ENCODE measurements around the gene TACSTD2.
"Not testable (repeated sequence)": the region's sequence is repeated elsewhere in the genome, so short reads cannot be mapped to it uniquely, and the experiment has no call there.

Gene TACSTD2

DNA sequence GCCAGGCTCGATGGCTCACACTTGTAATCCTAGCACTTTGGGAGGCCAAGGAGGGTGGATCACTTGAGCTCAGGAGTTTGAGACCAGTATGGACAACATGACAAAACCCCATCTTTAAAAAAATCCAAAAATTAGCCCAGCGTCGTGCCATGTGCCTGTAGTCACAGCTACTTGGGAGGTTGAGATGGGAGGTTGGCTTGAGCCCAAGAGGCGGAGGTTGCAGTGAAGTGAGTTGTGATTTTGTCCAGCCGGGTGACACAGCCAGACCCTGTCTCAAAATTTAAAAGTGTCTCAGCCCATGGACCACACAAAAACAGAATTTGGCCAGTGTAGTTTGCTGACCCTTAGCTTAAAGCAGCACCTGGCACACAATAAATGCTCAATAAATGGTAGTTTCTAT is 11.3 kb upstream of the TACSTD2 start:
- DNase-seq (ENCODE audit: low read depth), result no peak

DNA sequence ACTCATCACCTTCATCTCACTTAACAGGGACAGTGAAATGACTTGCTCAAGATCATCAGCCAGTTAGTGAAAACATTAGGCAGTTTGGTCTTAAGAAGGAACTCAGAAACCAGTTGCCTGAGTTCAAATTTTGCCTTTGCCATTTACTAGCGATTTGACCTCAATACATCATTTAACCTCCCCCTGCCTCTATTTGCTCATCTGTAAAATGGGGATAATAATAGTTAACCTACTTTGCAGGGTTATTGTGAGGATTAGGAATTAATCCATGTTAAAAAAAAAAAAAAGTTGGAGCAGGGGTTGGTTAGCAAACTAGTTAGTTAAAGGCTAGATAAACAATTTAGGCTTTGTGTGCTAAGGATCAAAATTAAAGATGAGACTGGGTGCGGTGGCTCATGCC is 10.6 kb upstream of the TACSTD2 start:
- DNase-seq (ENCODE audit: low read depth), result no peak

DNA sequence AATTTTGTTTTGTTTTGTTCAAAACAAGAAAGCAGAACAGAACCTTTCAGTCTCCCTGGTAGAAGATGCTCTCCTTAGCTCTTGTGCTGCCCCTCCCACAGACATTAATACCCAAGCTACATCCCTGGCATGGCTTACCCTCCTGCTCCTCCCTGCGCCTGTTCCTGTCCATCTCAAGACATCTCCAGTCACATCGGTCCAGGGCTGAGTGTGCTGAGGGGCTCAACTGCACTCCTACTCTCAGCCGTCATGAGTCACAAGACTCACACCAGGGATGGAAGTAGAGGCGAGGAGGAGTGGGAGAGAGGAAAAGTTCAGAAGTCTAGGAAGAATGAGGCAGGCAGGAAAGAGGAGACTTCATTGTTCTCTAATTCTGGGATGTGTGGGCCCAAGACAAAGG is 9.2 kb upstream of the TACSTD2 start:
- DNase-seq (ENCODE audit: low read depth), result no peak

DNA sequence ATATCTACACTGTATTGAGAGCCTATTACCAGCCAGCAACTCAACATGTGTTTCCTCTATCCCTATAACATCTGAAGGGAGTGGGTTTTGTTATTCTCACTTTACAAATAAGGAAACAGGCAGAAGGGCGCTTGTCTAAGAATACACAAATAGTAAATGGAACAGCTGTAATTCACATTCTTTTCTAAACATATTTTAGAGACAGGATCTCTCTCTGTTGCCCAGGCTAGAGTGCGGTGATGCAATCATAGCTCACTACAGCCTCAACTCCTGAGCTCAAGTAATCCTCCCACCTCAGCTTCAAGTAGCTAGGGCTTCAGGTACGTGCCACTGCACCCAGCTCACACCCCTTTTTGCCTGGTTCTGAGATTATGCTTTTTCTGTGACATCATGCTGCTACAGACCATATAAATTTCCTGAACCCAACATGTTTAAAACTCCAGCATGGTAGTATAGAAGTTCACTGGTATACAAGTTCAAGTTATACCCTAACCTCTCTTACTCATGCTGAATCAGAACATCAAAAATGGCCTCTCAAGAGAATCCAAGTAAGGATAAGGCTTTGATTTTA is 8.6 kb upstream of the TACSTD2 start:
- no peak for DNase-seq (ENCODE audit: low read depth)

DNA sequence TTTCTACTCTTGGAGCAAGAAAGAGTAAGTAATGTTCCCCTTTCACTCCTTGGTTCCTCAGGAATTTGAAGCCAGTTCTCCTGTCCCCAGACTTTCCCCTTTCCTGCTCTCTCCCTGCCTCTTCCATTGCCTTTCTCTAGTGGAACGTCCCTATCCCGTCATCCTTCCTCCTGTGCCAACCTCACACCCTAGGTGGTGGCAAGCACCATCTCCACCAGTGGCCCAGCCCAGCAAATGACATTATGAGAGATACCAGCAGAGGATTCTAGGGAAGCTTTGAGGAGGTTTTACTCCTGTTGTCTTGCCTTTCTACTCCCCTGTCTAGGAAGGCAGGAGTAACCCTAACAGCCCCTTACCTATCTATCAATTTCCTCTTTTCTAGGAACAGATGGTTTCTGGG is 8.1 kb upstream of the TACSTD2 start:
- no peak for DNase-seq (ENCODE audit: low read depth)

DNA sequence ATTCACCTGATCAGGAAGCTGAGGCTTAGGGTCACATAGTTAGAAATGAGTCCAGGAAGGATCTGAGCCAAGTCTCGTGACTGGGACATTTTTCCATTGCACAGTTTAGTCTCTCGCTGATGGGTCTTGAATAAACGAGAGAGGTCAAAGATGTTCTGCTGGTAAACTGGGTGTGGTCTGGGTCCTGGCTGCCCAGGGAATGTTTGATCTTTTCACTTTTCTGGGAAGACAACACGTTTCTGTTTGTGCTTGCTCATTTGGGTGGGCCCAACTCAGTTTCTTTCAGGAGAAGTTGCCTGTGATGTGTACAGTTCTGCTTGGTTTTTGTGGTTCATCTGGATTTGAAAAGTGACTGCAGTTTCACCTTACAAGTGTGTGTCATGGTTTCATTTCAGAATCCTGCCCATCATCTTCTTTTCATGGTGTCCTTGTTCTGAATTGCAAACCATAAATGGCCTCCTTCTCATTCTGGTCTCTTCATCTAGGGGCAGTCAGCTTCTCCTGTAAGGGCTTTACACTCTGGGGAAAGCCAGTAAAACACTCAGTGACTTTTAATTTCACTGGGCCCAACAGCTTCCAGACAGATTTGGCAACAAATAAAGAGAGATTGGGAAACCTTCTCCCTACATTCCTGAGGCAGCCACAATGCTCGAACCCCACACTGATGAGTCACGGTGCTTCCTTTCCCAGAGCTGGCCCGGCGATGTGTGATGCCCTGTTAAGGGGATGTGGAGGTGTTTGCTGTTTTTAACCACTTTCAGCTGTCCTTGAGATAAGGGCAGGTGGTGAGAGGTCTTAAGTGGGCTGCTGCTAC is 7.2 kb upstream of the TACSTD2 start:
- no peak for DNase-seq (ENCODE audit: low read depth)

DNA sequence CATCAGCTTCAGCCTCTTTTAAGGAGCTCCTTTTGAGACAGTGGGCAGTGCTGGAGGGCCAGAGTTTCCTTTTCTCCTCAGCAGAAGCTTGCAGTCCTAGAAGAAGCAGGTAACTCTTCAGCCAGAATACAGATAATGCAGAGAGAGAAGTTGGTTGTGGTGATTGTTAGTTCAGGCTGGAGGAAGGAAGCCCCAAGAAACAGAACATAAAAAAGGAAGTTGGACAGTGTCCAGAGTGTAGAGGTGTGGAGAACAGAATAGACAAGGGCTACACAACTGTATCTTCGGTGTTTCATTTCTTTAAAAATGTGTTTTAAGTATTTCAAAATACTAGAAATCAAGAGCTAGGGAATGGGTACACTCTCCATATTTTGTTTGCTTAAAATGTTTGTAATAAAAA is 6.4 kb upstream of the TACSTD2 start:
- DNase-seq (ENCODE audit: low read depth), result no peak

DNA sequence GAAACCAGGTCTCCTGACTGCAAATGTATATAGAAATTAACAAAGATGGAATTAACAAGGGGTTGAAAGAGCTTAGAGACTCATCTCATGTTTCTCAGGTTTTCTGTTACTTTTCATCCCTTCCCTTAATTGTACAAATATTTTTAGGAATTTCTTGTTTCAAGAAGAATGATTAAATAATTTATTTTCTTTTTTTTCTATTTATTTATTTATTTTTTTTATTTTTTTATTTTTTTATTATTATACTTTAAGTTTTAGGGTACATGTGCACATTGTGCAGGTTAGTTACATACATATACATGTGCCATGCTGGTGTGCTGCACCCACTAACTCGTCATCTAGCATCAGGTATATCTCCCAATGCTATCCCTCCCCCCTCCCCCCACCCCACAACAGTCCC is 5.1 kb upstream of the TACSTD2 start:
- not testable (repeated sequence) for DNase-seq (ENCODE audit: low read depth)

DNA sequence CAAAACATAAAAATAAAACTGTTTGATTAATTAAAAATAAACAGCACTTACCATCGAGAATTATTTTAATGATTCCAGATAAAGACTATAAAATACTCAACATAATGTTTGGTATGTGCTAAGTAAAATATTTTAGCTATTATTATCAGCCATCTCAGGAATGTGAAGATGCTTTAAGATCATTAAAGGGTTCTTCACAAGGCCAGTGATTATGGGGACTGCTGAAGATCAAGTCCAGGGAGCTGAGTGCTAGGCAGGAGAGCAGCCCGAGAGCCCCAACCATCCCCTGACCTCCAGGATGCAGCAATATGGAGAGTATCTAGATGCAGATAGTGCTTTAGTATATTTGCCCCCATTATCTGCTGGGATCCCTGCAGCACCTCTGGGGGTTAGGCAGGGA is 4.6 kb upstream of the TACSTD2 start:
- DNase-seq (ENCODE audit: low read depth), result no peak

DNA sequence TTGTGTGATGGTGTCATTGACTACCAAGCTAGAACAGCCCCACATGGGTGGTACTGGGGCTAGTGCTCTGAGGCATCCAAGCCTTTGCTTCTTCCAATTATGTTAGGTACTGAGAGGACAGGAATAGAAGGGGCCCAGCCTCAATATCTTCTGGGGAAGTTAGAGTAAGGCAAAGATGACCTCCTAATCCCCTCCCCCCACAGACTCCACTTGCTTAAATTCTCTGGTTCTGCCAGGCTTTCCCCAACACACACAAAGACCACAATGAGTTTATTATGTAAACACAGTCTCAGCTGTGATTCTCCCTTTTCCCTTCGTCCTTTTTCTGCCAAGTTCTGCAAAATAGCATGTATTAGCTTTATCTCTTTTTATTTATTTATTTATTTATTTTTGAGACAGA is 3.1 kb upstream of the TACSTD2 start:
- no peak for DNase-seq (ENCODE audit: low read depth)

DNA sequence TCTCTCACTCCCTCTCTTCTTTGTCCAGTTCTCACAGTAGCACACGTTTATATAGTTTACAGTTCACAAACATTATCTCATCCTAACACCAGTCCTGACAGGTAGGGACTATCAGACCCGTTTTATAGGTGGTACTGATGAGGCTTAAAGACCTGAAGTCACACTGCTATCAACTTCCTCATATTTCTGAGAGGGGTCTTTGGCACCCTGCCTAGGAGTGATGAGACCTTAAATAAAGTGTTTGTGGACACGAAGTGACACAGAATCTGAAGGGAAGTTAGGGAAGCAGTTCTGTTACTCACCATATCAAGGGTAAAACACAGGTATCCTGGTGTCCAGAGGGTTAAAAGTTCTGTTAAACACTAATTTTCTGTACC is 590 bp upstream of the TACSTD2 start:
- no peak for DNase-seq (ENCODE audit: low read depth)

DNA sequence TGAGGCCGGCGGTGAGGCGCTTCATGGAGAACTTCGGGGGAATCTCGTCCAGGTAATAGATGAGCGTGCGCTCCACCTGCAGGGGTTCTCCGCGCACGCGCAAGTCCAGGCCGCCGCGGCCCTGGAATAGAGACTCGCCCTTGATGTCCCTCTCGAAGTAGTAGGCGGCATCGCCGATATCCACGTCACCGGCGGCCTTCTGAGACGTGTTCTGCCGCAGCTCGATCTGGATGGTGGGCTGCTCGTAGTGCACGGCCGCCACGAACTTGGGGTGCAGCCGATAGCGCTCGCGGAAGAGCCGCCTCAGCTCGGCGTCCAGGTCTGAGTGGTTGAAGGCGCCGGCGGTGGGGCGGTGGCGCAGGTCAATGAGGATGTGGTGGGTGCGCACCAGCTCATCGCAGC is 726 bp downstream of the TACSTD2 start:
- peak; percentile 3 for DNase-seq (ENCODE audit: low read depth)

DNA sequence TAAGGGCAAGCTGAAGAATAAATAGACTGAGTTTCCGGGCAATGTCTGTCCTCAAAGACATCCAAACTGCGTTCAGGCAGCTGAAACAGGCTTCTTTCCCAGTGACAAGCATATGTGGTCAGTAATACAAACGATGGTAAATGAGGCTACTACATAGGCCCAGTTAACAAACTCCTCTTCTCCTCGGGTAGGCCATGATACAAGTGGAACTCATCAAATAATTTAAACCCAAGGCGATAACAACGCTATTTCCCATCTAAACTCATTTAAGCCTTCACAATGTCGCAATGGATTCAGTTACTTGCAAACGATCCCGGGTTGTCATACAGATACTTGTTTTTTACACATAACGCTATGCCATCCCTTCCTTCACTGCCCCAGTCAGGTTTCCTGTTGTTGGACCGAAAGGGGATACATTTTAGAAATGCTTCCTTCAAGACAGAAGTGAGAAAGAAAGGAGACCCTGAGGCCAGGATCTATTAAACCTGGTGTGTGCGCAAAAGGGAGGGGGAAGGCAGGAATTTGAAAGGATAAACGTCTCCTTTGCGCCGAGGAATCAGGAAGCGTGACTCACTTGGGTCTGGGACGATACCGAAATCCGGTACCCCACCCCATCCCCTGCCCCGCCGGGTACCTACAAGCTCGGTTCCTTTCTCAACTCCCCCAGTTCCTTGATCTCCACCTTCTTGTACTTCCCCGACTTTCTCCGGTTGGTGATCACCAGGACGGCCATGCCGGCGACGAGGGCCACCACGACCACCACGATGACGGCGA is 1.3 kb downstream of the TACSTD2 start:
- no peak for DNase-seq (ENCODE audit: low read depth)

DNA sequence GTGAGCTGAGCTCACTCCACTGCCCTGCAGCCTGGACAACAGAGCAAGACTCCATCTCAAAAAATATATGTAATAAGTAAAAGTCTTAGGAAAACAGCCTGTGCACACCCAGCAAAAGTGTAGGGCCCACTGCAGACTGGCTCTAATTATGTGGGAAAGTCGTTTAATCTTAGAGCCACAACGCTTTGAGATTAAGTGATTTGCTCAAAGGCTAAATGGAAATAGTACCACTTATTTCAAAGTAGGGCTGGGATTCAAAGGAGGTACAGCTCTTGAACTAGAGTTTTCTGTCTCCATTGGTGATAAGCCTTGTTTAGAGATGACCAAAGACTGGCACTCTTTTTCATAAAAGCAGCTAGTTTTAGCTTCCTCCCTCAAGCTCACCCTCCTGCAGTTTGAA is 2.2 kb downstream of the TACSTD2 start:
- no peak for DNase-seq (ENCODE audit: low read depth)

DNA sequence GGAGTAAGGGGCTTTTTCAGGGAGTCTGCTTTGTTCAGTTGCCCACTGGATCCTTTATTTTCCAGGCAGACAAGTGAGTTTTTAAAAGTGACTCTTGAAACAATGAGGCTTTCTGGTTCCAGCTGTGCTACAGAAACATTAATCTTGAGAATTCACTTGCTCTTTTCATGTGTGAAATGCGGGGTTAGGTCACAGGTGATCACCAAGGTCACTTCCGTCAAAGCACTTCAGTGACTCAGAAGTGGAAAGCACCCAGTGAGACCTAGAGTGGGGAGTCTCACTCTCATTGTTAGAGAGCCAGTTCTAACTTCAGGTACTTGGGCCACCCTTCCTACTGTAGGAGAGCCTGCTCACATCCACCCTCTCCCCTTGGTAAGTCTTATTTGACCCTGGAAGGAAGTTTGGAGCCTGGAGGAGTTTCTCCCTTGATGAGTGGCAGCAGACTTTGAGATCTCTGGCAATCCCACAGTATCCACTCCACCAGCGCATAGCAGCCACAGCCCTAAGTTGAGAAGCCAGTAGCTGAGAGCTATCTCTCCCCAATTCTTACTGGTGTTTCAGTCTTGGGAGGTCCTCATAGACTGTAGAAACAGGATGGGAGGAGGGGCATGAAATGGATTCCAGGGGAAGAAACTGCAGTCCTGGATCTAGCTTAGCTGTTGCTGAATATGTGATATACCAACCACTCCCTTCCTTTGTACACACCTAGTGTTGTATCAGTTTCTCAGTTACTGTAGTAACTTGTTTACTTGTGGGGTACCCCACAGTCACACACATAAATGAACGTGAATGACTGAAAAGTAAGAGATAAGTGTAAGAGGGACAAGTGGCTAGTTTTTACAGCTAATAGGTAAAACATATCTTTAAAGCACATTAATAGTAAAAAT is 3.1 kb downstream of the TACSTD2 start:
- DNase-seq (ENCODE audit: low read depth), result peak; percentile 10

DNA sequence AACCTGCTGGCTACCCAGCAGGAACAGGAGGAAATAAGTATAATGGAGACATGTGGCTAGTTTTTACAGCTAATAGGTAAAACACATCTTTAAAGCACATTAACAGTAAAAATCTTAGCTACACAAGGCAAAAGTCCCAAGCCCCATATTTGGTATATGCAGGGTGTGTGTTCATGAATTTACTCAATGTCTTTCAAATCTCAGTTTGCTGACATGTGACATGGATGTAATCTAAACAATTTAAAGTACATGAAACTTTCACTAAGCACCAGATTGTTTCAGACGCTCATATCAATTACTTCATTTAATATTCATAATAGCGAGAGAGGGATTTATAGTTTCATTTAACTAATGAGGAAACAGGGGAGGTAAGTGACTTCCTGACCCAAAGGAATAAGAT is 3.9 kb downstream of the TACSTD2 start:
- DNase-seq (ENCODE audit: low read depth), result no peak

DNA sequence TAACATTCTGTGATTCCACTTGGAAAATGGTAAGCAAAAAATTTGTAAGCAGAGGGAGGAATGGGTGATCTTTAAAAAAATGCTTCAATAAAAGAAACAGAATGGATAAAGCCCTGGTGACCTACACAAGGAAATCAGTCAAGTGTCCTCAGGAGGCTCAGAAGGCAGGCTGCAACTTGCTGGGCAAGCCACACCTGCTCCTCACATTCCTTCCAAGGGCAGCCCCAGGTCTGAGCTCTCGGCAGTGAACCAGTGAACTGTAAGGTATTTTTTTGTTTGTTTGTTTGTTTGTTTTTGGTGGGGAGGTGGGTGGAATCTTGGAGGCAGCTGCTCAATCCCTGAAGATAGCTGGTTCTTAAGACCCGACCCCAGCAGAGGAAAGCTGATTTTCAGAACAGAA is 4.4 kb downstream of the TACSTD2 start:
- DNase-seq (ENCODE audit: low read depth), result no peak

DNA sequence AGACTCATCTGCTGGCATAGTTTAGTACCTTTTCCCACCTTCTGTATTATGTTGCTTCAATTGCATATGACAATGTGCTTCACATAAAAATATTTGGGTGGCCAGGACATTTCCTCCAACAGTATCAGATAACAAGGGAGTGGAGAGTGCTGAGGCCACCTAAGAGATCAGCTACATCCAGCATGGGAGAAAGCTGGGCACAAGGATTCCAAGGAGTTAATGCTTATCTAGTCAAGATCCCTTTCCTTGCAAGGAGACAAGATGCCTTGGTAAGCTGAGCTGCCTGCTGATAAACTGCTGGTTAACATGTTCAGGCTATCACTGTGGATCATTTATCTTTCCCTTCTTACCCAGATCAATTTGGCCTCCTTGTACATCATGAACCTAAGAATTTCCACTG is 5.4 kb downstream of the TACSTD2 start:
- no peak for DNase-seq (ENCODE audit: low read depth)

DNA sequence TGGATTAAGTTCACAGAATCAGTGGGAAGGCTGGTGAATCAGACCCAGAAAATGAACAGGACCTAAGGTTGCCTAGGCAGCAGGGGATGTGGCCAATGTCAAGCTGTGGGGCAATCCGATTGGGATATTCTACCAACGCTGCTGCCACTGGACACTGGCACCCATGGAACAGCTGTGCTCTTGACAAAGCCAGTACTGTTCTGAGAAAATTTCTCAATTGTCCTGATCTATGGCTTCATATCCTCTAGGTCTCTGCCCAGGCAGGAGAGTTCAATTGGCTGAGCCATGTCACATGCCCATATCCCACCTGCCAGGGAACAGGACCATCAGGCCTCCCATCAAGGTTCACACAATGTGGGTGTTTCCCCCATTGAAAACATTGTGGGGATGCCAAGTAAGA is 6.2 kb downstream of the TACSTD2 start:
- no peak for DNase-seq (ENCODE audit: low read depth)

DNA sequence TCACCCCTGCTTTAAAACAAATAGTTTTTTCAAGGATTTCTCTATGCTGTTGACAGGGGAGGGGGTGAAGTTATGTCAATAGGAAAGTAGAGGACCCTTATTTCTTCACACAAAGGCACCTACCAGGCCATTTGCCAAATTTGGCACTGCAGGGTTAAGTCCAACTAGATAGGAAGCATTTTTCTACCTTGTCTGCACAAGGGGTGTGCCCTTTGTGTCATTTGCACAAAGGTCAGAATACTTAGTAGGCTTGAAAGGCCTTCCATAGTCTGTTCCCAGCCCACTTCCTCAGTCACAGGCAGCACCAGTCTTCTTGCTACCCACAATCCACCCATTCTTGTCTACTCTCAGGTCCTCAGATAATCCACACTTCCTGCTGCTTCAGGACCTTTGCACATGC is 7.0 kb downstream of the TACSTD2 start:
- no peak for DNase-seq (ENCODE audit: low read depth)

DNA sequence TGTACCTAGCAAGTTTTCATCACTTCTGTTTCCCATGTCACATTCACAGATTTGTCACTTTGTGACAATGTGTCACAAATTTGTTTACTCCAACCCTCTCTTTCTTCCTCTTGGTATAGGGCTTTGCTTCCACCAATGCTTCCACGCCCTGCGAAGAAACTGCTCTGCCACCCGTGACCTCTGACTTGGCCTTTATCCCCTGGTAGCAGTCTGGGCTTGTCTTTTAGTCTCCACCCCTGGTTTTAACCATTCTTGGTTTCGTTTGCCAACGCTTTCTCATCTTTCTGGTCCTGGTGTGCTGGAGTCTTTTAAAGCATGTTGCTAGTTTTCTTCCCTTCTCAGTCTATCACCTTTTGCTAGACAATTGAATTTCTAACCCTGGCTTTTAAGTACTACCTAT is 8.1 kb downstream of the TACSTD2 start:
- no peak for DNase-seq (ENCODE audit: low read depth)

DNA sequence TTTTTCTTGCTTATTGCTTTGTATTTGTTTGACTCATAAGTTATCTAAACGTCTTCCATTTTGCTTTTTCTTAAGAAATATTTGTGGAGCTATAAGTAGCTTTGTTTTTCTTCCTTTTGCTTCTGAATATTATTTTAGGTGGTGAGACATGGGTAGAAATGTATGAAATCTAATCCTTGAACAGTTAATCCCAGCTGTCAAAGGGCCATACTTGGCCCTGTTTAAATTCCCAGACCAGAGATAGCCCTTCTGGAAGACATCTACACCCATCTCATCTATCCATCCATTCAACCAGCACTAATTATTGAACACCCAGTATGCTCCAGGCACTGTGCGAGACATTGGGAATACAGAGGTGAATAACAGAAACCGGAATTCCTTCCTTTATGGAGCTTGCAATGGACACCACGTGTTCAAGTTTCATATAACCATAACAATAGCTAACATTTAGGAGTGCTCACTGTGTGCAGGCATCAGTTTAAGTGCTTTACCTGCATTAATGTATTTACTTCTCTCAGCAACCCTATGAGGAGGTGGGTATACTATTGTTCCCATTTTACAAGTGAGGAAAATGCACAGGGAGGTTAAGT is 8.7 kb downstream of the TACSTD2 start:
- DNase-seq (ENCODE audit: low read depth), result no peak
